Islet of Langerhans (tissue), 1 donor: ENCODE measurements around the gene ANKDD1B.

Experiments used
- FAIRE-seq: peaks from one replicate; lab custom pipeline; 2011; peaks lifted over from hg19 to GRCh38; lab: Jason Lieb, UNC

ANKDD1B gene

DNA sequence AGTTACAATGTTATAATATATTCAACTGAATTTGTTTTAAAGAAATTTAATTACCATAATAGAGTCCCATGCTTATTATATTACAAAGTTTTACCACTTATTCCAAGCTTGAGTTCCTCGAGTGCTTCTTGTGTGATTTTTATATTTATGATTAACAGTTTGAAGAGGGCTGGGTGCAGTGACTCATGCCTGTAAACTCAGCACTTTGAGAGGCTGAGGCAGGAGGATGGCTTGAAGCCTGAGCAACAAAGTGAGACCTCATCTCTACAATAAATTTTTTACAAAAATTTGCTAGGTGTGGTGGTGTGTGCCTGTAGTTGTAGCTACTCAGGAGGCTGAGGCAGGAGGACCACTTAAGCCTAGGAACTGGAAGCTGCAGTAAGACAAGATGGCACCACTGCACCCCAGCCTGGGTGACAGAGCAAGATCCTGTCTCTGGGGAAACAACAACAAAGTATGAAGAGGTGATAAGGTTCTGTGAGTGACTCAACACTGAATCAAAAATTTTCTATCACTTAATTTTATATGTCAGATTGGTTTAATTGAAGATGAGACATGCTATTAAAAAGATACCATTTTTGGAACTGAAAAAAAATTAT, 96.8 kb downstream of the ANKDD1B start:
- FAIRE-seq, result no peak

GRCh38 chr5:75710637-75711036, 99.4 kb downstream of the ANKDD1B start:
- no peak for FAIRE-seq

- FAIRE-seq, result no peak
These were observed 99.9 kb downstream of the ANKDD1B start for GRCh38 chr5:75711151-75711550.

DNA sequence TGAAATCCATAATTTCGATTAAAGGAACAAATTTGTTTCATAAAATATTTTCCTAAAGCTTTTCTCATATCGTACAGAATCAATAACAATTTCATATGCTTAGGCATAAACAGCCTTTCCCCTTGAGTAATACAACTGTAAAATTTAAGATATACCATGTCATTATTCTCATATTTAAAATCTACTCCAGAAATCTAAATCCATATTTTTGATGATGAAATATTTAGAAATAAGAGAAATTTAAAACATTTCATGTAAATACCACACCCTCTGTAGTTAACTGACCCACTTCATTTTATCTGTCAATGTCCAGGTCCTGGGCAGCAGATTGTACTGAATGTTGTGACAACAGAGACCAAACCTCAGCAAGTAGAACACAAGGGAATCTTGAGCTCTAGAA, 100.8 kb downstream of the ANKDD1B start:
- FAIRE-seq, result no peak

DNA sequence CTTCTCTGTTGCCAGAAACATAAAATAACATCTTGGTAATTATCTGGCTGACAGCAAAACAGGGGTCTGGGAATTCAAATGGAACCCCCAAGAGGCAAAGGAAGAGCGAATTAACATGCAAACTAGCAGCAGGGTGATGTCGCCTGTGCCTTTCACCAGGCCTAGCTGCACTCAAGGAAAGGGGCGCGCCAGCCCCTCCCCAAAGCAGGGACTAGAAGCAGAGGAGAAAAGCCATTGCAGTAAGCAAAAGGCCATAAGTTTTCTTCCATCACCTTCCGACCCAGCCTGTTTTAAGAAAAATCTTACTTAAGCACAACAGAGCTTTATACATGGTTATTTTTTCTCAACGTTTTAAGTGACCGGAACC, 105.4 kb downstream of the ANKDD1B start:
- no peak for FAIRE-seq

GRCh38 chr5:75717082-75717922, 106.0 kb downstream of the ANKDD1B start, which contains the start of gene POC5:
POC5 (minus strand) TSS chr5:75717437; CDS start chr5:75712937, 4,500 bp downstream.
- FAIRE-seq, result peak; percentile 91

GRCh38 chr5:75720882-75721281, 109.6 kb downstream of the ANKDD1B start:
- no peak for FAIRE-seq
